ENCODE measurements around the gene YAP1.

- no peak for TF ChIP-seq POLR2AphosphoS5 (IDR thresholded peaks at IDR 0.05; ENCODE audit: low read depth, low read length)
- TF ChIP-seq POLR2A (IDR thresholded peaks at IDR 0.05; ENCODE audit: low read depth, low read length): no peak
Measured at GRCh38 chr11:102143867-102144266, 33.6 kb downstream of the YAP1 start.

Measured in GM12892 (cell line).